Stimulated activated naive CD4-positive, alpha-beta T cell (primary cell): ENCODE results near the gene MIA.
A peak's percentile ranks its signal among the peaks of the same experiment; 100 is the strongest.
"Not testable (repeated sequence)": the region's sequence is repeated elsewhere in the genome, so short reads cannot be mapped to it uniquely, and the experiment has no call there.

Source experiments
- DNase-seq, 6 experiments: peaks; one replicate each; lab custom pipeline; 2025; lab: John Stamatoyannopoulos, UW

MIA gene

DNA sequence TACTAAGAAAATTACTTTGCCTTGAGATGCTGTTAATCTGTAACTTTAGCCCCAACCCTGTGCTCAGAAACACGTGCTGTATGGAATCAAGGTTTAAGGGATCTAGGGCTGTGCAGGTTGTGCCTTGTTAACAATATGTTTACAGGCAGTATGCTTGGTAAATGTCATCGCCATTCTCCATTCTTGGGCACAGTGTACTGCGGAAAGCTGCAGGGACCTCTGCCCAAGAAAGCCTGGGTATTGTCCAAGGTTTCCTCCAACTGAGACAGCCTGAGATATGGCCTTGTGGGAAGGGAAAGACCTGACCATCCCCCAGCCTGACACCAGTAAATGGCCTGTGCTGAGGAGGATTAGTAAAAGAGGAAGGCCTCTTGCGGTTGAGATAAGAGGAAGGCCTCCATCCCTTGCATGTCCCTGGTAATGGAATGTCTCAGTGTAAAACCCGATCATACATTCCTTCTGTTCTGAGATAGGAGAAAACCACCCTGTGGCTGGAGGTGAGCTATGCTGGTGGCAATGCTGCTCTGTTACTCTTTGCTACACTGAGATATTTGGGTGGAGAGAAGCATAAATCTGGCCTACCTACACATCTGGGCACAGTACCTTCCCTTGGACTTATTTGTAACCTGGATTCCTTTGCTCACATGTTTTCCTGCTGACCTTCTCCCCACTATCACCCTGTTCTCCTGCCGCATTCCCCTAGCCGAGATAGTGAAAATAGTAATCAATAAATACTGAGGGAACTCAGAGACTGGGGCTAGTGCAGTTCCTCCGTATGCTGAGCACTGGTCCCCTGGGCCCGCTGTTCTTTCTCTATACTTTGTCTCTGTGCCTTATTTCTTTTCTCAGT is 47.6 kb downstream of the MIA start:
- DNase-seq: not testable (repeated sequence)

- not testable (repeated sequence) for DNase-seq
Observed at GRCh38 chr19:40824916-40825315, 49.6 kb downstream of the MIA start.

DNA sequence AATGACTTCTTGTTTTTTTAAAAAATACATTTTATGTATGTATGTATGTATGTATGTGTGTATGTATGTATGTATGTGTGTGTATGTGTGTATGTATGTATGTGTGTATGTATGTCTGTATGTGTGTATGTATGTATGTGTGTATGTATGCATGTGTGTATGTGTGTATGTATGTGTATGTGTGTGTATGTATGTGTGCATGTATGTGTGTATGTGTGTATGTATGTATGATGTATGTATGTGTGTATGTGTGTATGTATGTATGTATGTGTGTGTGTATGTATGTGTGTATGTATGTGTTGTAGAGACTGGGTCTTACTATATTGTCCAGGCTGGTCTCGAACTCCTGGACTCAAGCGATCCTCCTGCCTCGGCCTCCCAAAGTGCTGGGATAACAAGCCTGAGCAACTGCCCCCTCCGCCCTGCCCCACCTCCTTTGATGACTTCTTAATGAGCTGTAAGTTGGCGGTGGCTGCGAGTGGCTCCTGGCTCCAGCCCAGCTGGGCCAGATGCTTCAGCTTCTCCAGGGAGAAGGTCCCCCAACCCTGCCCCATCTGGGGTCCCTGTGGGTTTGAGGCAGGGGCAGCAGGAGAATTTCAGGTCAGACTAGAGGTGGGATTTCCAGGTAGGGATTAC is 50.3 kb downstream of the MIA start:
- not testable (repeated sequence) for DNase-seq

DNA sequence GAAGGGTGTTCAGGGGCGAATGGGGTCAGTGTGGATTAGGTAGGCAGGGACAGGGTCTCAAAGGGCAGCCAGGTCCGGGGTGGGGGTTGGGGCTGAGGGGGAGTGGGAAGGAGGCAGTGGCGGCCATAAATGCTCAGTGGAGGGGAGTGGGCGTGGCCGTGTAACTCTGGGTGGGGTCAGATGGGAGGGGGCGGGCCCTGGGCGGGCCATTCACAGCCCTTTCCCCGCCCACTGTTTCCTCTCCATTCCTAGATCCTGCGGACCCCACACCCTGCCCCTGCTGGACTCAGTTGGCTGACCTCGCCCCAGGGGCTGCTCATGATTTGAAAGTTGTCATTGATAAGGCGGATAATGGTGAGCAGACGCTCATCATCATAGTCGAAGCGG is 51.0 kb downstream of the MIA start:
- not testable (repeated sequence) for DNase-seq

- DNase-seq: peak; percentile 61 to 92 (median 76)
Observed at GRCh38 chr19:40826699-40827385, 51.5 kb downstream of the MIA start.
